HepG2 (cell line): Measurements from ENCODE around the gene CIBAR2. TPM values are rescaled to one million over a fixed set of nuclear protein-coding genes. Genes with fewer than 3 reads are reported as not detected.

ENCODE experiments used
- ATM ChIP-seq: fragments of 450-650 bp; IDR thresholded peaks from 2 replicates; pipeline ENCODE4 v1.7.1; 2017; ENCODE audit warnings: mild to moderate bottlenecking, borderline replicate concordance
- CREBL2 ChIP-seq: sonication (generic); formaldehyde crosslinking; IDR thresholded peaks from 2 replicates; pipeline ENCODE4 v1.8.1; 2023; ENCODE audit warnings: missing genetic modification reagents, mild to moderate bottlenecking, borderline replicate concordance
- CSRNP2 ChIP-seq: sonication (generic); formaldehyde crosslinking; conservative IDR thresholded peaks from 2 replicates; pipeline ENCODE4 v1.8.0; 2022; ENCODE audit warnings: low read depth, missing genetic modification reagents
- HMG20A ChIP-seq: IDR thresholded peaks from 2 replicates; pipeline ENCODE4 v1.6.1; 2016; ENCODE audit warnings: borderline replicate concordance
- HNF4G ChIP-seq, 2 experiments: sonication (generic) in 1 of 2; formaldehyde crosslinking in 1 of 2; IDR thresholded peaks; 2 replicates each; pipeline versions ENCODE4 v1.4.0 to v1.6.1; 2011 to 2020; ENCODE audit warnings: borderline replicate concordance in 2 of 2, low read depth in 2 of 2, mild to moderate bottlenecking in 2 of 2, low read length in 1 of 2, missing genetic modification reagents in 1 of 2, moderate library complexity in 1 of 2
- HOXA3 ChIP-seq: sonication (generic); formaldehyde crosslinking; IDR thresholded peaks from 2 replicates; pipeline ENCODE4 v1.5.0; 2020; ENCODE audit warnings: missing genetic modification reagents
- IKZF1 ChIP-seq: fragments of 450-650 bp; IDR thresholded peaks from 2 replicates; pipeline ENCODE4 v1.7.1; 2016
- MAX ChIP-seq: IDR thresholded peaks from 2 replicates; pipeline ENCODE4 v1.6.1; 2012; ENCODE audit warnings: inconsistent platforms
- MAZ ChIP-seq, 2 experiments: sonication (generic) in 1 of 2; formaldehyde crosslinking in 1 of 2; IDR thresholded peaks; 2 replicates each; pipeline versions ENCODE4 v1.5.0 to v1.6.1; 2012 to 2020; ENCODE audit warnings: low read depth in 2 of 2, mild to moderate bottlenecking in 2 of 2, borderline replicate concordance in 1 of 2, improper control_type of control experiment in 1 of 2, low read length in 1 of 2, missing genetic modification reagents in 1 of 2, moderate library complexity in 1 of 2
- NFIC ChIP-seq: IDR thresholded peaks from 2 replicates; pipeline ENCODE4 v1.6.1; 2012; ENCODE audit warnings: mild to moderate bottlenecking, low read length, inconsistent platforms
- PATZ1 ChIP-seq: sonication (generic); formaldehyde crosslinking; IDR thresholded peaks from 2 replicates; pipeline ENCODE4 v1.4.0; 2020; ENCODE audit warnings: missing genetic modification reagents
- RFX5 ChIP-seq: IDR thresholded peaks from 2 replicates; pipeline ENCODE4 v1.6.1; 2011; ENCODE audit warnings: low read depth, low read length, improper control_type of control experiment
- RXRA ChIP-seq: sonication (generic); formaldehyde crosslinking; IDR thresholded peaks from 2 replicates; pipeline ENCODE4 v1.5.1; 2020; ENCODE audit warnings: missing genetic modification reagents
- SP140L ChIP-seq: sonication (generic); formaldehyde crosslinking; IDR thresholded peaks from 2 replicates; pipeline ENCODE4 v1.4.0; 2020; ENCODE audit warnings: missing genetic modification reagents, borderline replicate concordance
- TEAD2 ChIP-seq: sonication (generic); formaldehyde crosslinking; IDR thresholded peaks from 2 replicates; pipeline ENCODE4 v1.9.0; 2021; ENCODE audit warnings: missing genetic modification reagents
- TEAD3 ChIP-seq: optimal IDR thresholded peaks from 2 replicates; pipeline ENCODE3; 2016; ENCODE audit warnings: borderline replicate concordance
- YEATS2 ChIP-seq: sonication (generic); formaldehyde crosslinking; IDR thresholded peaks from 2 replicates; pipeline ENCODE4 v1.4.0; 2020; ENCODE audit warnings: missing genetic modification reagents, borderline replicate concordance
- ZNF225 ChIP-seq: sonication (generic); formaldehyde crosslinking; IDR thresholded peaks from 2 replicates; pipeline ENCODE4 v1.4.0; 2020; ENCODE audit warnings: mild to moderate bottlenecking, missing genetic modification reagents
- ZNF282 ChIP-seq: fragments of 450-650 bp; IDR thresholded peaks from 2 replicates; pipeline ENCODE4 v1.6.1; 2018; ENCODE audit not compliant: partially characterized antibody
- ZNF549 ChIP-seq: sonication (generic); formaldehyde crosslinking; IDR thresholded peaks from 2 replicates; pipeline ENCODE4 v1.5.0; 2020; ENCODE audit warnings: missing genetic modification reagents
- ZNF558 ChIP-seq: sonication (generic); formaldehyde crosslinking; IDR thresholded peaks from 2 replicates; pipeline ENCODE4 v1.9.0; 2022; ENCODE audit warnings: mild to moderate bottlenecking, missing genetic modification reagents, borderline replicate concordance
- ZNF572 ChIP-seq: sonication (generic); formaldehyde crosslinking; IDR thresholded peaks from 2 replicates; pipeline ENCODE4 v1.5.1; 2020; ENCODE audit warnings: mild to moderate bottlenecking, missing genetic modification reagents
- ZNF800 ChIP-seq: sonication (generic); formaldehyde crosslinking; IDR thresholded peaks from 2 replicates; pipeline ENCODE4 v1.4.0; 2020; ENCODE audit warnings: missing genetic modification reagents
- polyA plus RNA-seq, 8 experiments: library from polyadenylated mRNA; depleted of rRNA in 3 of 8; stranded (reverse) in 7 of 8; unstranded in 1 of 8; fragments of >200 nt; fragmentation: Illumina TruSeq in 4 of 8; extraction: Trizol in 4 of 8; gene quantifications; 2 replicates each; pipeline versions ENCODE4 v1.2.1 to v1.2.3, GENCODE V29; 2011 to 2016; ENCODE audit warnings: low read depth in 4 of 8, missing spikeins in 1 of 8, mixed read lengths in 1 of 8; ENCODE audit not compliant: insufficient read depth in 1 of 8
- total RNA-seq, 5 experiments: library from RNA; depleted of rRNA; stranded (reverse); fragments of >200 nt; fragmentation: Illumina TruSeq; extraction: Trizol; gene quantifications; 2 replicates each; pipeline ENCODE4 v1.2.3, GENCODE V29; 2016; ENCODE audit warnings: low read depth in 1 of 5

CIBAR2 gene
- total and polyA plus RNA-seq, 2 of the 13 experiments (the other 11 are each of a cell fraction or from before 2014, with no cell fraction given): not detected

- TF ChIP-seq ZNF558 (CRISPR knock-in tag) (no peak), YEATS2 (peak; percentile 56; the same call in 1 of the 2 replicates), ZNF282 (no peak), TEAD2 (CRISPR knock-in tag) (no peak), PATZ1 (CRISPR knock-in tag) (peak; percentile 62; the same call in 1 of the 2 replicates), NFIC (no peak), HMG20A (CRISPR knock-in tag) (no peak), HOXA3 (CRISPR knock-in tag) (peak; percentile 52; the same call in 1 of the 2 replicates), IKZF1 (no peak), ZNF572 (CRISPR knock-in tag) (peak; percentile 83), ZNF549 (no peak), CSRNP2 (CRISPR knock-in tag) (no peak), MAZ (IDR thresholded peaks at IDR 0.05; ENCODE audit: borderline replicate concordance, low read depth, low read length) (peak; percentile 59; the same call in 1 of the 2 replicates), MAZ (CRISPR knock-in tag; IDR thresholded peaks at IDR 0.05; ENCODE audit: low read depth) (peak; percentile 75), CREBL2 (CRISPR knock-in tag) (no peak), ZNF225 (CRISPR knock-in tag) (no peak), HNF4G (IDR thresholded peaks at IDR 0.05; ENCODE audit: borderline replicate concordance, low read depth, low read length) (no peak), HNF4G (CRISPR knock-in tag; IDR thresholded peaks at IDR 0.05; ENCODE audit: borderline replicate concordance, low read depth) (peak; percentile 59; the same call in 1 of the 2 replicates), ATM (no peak), TEAD3 (peak; percentile 35), MAX (peak; percentile 44; the same call in 1 of the 2 replicates), RXRA (peak; percentile 77), RFX5 (no peak), ZNF800 (CRISPR knock-in tag) (0 out of 2 replicates have a peak, but pooled peaks have one; percentile 47), SP140L (CRISPR knock-in tag) (no peak)
These were observed 2.8 kb upstream of the CIBAR2 start (continued) for GRCh38 chr16:85114909-85115567.
